WERI-Rb-1 (cell line): ENCODE results near the gene PITHD1.
"Not testable (repeated sequence)": the region's sequence is repeated elsewhere in the genome, so short reads cannot be mapped to it uniquely, and the experiment has no call there.

Experiments used
- DNase-seq: peaks from one replicate; pipeline ENCODE4 v3.0.0-alpha.2; 2020
- H3K27ac ChIP-seq: fragments of 250-450 bp; sonication (Bioruptor Pico); 2 replicates; pipeline ENCODE4 v1.5.1; 2020; ENCODE audit warnings: mild to moderate bottlenecking, moderate library complexity
- H3K27me3 ChIP-seq: fragments of 250-450 bp; sonication (Bioruptor Pico); 2 replicates; pipeline ENCODE4 v1.5.1; 2021; ENCODE audit warnings: mild to moderate bottlenecking, low read depth, moderate library complexity; ENCODE audit not compliant: insufficient read depth, severe bottlenecking
- H3K36me3 ChIP-seq: fragments of 250-450 bp; sonication (Bioruptor Pico); 2 replicates; pipeline ENCODE4 v1.5.1; 2020; ENCODE audit warnings: mild to moderate bottlenecking, moderate library complexity
- H3K4me3 ChIP-seq: 2 replicates; pipeline ENCODE4 v1.5.1; 2011; ENCODE audit warnings: low read depth, mild to moderate bottlenecking, control low read depth, low read length
- H3K9me3 ChIP-seq: fragments of 250-450 bp; sonication (Bioruptor Pico); 2 replicates; pipeline ENCODE4 v1.5.1; 2021; ENCODE audit warnings: mild to moderate bottlenecking, moderate library complexity; ENCODE audit not compliant: severe bottlenecking
- TF ChIP-seq, protein P1 (sequence below): IDR thresholded peaks from 2 replicates; pipeline ENCODE4 v1.5.1; 2011; ENCODE audit warnings: low read depth, mild to moderate bottlenecking, control low read depth, inconsistent platforms, low read length

The PITHD1 gene

DNA sequence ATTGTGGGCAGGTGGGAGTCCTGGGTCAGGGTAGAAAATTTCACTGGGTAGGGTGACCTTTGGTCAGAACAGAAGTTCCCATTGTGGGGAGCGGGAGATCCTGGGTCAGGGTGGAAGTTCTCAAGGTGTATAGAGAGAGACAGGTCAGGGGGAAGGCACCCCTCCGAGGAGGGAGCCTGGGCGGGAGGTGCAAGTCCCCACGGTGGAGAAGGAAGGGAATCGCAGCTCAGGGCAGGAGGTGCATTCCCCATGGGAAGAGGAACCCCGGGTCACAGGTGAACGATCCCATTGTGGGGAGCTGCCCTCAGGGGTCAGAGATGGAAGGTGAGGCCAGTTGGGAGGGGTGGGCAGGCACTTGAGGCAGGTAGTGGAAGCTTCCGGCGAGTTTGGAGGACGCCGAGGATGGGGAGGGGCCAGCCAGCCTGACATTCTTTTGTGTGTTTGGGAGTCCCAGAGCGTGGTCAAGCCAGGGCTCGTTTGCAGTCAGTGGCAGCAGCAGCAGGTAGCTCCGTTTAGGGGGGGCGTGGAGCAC, 13.4 kb downstream of the PITHD1 start:
- TF ChIP-seq, protein P1, sequence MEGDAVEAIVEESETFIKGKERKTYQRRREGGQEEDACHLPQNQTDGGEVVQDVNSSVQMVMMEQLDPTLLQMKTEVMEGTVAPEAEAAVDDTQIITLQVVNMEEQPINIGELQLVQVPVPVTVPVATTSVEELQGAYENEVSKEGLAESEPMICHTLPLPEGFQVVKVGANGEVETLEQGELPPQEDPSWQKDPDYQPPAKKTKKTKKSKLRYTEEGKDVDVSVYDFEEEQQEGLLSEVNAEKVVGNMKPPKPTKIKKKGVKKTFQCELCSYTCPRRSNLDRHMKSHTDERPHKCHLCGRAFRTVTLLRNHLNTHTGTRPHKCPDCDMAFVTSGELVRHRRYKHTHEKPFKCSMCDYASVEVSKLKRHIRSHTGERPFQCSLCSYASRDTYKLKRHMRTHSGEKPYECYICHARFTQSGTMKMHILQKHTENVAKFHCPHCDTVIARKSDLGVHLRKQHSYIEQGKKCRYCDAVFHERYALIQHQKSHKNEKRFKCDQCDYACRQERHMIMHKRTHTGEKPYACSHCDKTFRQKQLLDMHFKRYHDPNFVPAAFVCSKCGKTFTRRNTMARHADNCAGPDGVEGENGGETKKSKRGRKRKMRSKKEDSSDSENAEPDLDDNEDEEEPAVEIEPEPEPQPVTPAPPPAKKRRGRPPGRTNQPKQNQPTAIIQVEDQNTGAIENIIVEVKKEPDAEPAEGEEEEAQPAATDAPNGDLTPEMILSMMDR: no peak
- Histone ChIP-seq H3K36me3 (peaks cover 40% of the 10 kb centered on the region), H3K27me3 (no peaks in the 10 kb centered on the region), H3K9me3 (no peaks in the 10 kb centered on the region), H3K4me3 (peak overlapping the region; percentile 56), H3K27ac (peak overlapping the region; percentile 39)
- no peak for DNase-seq

DNA sequence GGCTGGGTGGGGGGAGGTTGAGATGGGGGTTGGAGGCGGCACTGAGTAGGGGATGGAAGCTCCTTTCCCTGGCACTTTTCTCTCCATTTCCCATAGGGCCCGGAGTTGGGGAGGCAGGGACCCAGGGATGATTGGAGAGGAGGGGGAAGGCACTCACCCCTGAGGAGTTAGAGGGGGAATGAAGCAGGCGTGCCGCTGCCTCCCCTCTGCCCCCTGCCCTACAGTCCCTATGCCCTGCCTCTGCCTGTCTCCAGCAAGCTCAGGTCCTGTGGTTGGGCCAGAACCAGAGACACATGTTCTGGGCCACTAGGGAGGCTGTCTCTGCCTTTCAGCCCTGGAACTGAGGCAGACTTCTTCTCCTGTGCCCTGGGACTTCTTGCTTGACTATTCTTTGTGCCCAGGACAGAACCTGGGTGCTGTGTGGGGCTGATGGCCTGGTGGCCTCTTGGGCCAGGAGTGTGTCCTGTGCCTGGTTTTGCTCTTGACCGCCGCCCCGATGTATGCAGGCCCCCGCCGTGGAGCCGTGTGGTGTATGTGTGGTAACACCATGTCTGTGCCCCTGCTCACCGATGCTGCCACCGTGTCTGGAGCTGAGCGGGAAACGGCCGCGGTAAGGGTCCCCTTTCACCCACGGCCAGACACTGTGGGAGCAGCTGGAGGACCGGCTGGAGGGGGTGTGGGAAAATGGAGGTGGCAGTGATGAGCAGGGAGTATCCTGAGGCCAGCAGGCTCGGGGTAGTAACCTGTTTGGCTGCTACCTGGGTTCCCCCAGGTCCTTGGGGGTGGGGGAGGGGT, 14.1 kb downstream of the PITHD1 start:
- DNase-seq: no peak
- TF ChIP-seq, protein P1: no peak
- H3K27me3 ChIP-seq: no peaks in the 10 kb centered on the region
- peaks cover 40% of the 10 kb centered on the region for H3K36me3 ChIP-seq
- H3K9me3 ChIP-seq: no peaks in the 10 kb centered on the region
- H3K27ac ChIP-seq: no peak overlapping the region
- H3K4me3 ChIP-seq: no peak overlapping the region; the same call in 1 of the 2 replicates

DNA sequence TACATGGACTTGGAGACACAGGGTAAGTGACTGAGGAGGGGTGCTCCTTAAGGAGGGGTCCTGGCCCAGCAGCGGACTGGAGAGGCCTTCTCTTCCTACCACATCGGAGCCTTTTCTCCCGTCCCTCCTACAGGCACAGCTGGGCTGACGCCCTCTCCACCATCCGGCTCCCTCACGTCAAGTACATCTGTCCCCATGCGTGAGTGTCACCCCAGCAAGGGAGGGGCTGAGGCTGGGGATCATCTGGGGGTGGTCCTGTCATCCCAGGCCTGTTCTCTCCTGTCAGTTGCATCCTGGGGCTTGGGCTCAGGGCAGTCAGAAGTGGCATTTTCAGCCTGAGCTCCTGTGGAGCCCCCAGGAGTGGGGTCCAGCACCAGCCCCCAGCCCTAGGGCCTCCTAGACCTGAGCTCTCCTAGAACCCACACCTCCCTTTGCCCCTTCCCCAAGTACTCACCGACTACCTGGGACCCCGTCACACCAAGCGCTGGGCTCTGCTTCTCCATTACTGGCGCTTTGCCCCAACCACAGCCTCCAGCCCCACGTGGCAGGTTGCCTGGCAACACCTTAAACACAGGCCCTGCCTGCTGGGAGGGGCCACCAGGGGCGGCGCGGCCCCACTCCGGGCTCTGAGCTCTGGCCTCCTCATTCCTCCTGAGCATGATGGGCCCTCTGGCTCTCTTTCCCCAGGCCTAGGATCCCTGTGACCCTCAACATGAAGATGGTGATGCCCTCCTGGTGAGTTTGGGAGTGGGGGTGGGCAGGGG, 15.0 kb downstream of the PITHD1 start:
- TF ChIP-seq, protein P1: no peak
- Histone ChIP-seq H3K27me3 (no peaks in the 10 kb centered on the region), H3K4me3 (no peak overlapping the region), H3K9me3 (no peaks in the 10 kb centered on the region), H3K27ac (no peak overlapping the region), H3K36me3 (peaks cover 38% of the 10 kb centered on the region)
- DNase-seq: no peak

DNA sequence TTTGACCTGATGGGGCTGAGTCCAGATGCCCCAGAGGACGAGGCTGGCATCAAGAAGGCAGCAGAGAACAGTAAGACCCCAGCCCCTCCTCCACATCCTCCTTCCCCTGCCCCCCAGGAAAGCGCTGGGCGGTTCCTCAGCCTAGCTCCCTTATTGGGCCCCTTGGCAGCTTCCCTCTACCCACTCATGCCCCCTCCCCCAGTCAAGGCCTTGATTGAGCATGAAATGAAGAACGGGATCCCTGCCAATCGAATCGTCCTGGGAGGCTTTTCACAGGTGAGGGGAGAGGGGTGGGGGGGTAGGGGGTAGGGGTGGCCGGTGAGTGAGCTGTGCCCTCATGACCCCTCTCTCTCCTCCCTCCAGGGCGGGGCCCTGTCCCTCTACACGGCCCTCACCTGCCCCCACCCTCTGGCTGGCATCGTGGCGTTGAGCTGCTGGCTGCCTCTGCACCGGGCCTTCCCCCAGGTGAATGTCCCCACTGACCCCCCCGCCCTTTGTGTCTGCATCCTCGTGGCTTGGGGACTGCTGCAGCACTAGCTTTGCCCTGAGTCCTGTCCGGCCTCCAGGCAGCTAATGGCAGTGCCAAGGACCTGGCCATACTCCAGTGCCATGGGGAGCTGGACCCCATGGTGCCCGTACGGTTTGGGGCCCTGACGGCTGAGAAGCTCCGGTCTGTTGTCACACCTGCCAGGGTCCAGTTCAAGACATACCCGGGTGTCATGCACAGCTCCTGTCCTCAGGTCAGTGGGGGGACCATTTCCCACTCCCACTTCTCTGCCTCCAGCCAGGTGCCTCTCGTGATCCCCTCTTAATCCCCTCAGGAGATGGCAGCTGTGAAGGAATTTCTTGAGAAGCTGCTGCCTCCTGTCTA, 15.9 kb downstream of the PITHD1 start:
- peaks cover 40% of the 10 kb centered on the region for H3K36me3 ChIP-seq
- DNase-seq: no peak
- no peak overlapping the region for H3K27ac ChIP-seq
- H3K4me3 ChIP-seq: no peak overlapping the region
- H3K27me3 ChIP-seq: no peaks in the 10 kb centered on the region
- TF ChIP-seq, protein P1: no peak
- H3K9me3 ChIP-seq: no peaks in the 10 kb centered on the region

DNA sequence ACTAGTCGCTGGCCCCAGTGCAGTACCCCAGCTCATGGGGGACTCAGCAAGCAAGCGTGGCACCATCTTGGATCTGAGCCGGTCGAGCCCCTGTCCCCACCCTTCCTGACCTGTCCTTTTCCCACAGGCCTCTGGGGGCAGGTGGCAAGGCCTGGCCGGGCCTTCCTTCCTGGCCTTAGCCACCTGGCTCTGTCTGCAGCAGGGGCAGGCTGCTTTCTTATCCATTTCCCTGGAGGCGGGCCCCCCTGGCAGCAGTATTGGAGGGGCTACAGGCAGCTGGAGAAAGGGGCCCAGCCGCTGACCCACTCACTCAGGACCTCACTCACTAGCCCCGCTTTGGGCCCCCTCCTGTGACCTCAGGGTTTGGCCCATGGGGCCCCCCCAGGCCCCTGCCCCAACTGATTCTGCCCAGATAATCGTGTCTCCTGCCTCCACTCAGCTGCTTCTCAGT, 16.5 kb downstream of the PITHD1 start:
- H3K9me3 ChIP-seq, H3K4me3 ChIP-seq, H3K27ac ChIP-seq, DNase-seq, H3K27me3 ChIP-seq: not testable (repeated sequence)
- H3K36me3 ChIP-seq: peaks cover 41% of the 10 kb centered on the region
